GM19099 (cell line): ENCODE results near the gene CHRNG.

Source experiments
- POLR2A ChIP-seq: IDR thresholded peaks from 3 replicates; pipeline ENCODE4 v1.6.1; 2011; ENCODE audit warnings: low read depth; ENCODE audit not compliant: insufficient read length; ENCODE audit errors: extremely low read depth

The CHRNG gene, protein sequence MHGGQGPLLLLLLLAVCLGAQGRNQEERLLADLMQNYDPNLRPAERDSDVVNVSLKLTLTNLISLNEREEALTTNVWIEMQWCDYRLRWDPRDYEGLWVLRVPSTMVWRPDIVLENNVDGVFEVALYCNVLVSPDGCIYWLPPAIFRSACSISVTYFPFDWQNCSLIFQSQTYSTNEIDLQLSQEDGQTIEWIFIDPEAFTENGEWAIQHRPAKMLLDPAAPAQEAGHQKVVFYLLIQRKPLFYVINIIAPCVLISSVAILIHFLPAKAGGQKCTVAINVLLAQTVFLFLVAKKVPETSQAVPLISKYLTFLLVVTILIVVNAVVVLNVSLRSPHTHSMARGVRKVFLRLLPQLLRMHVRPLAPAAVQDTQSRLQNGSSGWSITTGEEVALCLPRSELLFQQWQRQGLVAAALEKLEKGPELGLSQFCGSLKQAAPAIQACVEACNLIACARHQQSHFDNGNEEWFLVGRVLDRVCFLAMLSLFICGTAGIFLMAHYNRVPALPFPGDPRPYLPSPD

DNA sequence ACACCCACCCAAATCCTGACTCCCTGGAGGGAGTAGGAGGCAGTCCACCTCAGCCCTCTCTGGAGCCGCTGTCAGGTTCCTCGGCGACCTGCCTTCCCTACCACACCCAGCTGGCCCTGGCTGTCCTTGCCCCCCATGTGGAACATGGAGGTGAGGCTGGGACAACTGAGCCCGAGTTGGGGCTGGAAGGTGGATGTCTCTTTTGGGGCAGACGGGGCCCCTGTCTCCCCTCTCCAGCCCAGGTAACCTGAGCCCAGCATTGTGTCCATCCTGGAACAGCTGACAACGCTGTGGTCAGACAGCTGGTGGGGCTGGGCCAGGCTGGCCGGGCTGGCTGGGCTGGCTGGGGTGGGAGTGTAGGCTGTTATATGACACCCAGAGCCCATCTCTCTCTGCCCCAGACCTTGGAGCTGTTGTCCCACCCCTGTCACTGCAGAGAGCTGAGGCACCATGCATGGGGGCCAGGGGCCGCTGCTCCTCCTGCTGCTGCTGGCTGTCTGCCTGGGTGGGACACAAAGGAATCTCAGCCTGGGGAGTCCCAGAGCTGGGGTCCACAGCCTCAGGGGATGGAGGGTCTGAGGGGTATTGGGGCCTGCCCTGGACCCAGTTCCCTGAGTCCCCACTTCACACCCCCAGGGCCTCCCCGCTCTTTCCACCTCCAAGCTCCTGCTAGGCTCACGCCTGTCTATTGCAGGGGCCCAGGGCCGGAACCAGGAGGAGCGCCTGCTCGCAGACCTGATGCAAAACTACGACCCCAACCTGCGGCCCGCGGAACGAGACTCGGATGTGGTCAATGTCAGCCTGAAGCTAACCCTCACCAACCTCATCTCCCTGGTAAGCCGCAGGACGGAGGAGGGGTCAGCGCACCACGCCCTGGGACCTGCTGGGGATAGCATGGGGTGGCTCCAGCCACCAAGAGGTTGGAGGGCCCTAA, at the start of gene CHRNG:
TSS of gene CHRNG (plus strand) at position 395 of the 934 bp plus-strand sequence. CDS start at position 451, 56 bp downstream.
- TF ChIP-seq POLR2A: no peak

DNA sequence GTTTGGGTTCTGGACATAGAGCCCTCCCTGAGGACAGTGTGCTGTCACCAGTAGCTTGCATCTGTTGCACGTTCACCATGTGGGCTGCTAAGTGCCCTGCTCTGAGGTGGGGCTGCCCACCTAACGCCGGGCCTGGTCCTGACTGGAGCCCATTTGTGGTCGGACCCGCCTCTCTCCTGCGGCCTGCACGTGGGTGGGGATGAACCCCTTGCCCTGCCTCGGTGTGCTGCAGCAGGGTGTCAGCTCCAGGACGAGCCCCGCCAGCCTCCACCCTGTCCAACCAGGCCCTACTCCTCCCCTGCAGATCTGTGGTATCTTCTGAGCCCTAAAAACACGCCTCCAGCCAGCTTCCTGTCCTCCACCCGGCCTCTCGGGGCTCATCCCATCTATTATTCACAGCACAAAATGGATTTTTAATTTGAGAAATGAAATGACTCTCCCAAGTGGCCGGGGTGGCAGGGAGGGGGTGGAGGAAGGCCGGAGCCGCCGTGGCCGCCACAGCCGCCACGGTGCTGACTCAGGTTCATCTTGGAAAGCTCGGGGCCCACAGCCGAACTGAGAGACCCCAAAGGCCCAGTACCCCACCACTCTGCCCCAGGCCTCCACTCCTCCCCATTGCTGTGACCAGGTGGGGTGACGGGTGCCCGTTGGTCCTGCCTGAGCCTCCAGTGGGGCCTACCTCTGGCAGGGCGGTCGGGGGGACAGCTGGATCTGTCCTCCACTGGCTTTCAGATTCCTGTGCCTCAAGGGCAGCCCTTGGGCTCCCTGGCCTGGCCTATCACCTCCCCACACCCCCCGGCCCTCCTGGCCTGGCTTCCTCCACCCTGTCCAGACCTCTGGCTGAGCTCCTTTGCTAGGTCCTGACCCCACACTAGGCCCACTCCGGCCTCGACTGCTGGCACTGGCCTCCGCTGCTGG, 49.0 kb upstream of the CHRNG start:
- TF ChIP-seq POLR2A: no peak

DNA sequence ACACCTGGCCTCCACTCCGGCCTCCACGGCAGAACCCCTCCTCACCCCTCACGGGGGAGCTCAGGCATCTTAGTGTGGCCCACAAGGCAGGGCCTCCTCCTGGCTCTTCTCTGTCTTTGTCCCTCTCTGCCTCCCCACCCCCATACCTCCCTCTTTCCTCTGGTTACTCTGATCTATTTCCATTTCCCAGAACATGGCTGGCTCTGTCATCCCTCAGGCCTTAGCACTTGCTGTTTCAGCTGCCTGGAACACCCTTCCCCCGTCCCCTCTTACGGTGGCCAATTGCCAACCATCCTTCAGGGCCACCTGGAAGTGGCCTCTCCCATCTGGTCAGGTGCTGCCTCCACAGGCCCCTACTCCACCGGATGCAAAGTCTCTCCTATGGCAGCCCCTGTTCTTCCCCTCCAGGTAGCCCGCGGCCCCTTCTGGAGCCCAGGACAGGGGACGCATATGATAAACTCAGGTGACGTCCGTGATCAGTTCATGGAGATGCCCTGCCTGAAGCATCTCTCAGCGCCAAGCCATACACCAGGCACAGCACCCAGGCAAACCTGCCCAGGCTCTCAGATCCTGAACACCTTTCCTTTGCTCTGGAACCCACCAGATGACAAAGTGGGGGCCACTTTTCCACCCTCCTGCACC, 48.2 kb upstream of the CHRNG start:
- TF ChIP-seq POLR2A: no peak

DNA sequence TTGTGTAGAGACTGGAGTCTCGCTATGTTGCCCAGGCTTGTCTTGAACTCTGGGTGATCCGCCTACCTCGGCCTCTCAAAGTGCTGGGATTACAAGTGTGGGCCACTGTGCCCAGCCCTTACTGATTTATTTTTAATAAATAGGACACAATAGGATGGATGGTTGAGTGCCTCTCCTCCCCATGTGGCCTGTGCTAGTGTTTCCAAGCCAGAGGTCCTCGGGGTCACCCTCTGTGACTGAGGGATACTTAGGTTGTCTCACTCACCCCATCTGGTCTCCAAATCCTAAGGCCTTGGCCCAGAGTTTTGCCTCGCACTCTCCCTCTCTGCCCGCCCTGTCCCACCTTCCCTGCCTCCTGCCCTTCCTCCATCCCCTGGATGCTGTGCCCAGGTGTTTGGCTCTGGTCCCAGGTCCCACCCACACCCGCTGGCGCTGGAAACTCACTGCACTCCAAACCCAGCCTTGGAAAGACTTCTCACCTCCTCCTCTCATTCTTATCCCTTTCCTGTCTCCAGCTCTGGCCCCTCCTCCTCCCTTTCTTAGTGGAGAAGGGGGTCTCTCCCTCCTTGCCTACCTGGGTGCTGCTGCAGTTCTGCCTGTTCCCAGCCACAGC, 47.1 kb upstream of the CHRNG start:
- TF ChIP-seq POLR2A: no peak

DNA sequence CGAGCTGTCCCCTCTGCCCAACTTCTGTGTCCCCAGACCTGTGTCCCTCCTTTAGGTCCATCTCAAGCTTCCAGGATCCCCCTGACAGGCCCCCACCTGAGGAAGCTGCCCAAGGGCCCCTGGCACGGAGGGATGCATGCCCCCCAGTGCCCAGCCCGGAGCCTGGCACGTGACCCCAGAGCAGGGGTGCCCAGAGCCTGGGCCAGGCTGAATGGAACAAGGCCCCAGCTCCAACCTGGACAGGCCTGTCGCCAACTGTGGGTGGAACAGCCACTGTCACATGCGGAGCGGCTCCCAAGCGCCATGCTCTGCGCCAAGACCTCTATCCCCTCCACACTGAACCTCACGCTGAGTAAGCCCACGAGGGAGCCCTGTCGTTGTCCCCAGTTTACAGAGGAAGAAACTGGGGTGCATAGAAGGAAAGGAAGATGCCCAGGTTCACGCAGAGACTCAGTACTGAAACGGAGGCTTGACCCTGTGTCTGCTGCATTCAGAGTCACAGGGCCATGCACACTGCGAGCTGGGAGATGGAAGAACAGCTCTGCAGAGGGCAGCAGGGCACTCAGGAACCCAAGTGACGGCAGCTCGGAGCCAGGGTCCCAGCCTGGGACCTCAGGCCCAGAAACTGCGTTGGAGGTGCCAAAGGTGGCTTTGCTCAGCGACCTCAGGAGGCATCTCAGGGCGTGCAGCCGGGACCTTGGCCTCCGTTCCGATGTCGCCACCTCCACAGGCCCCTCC, 46.4 kb upstream of the CHRNG start:
- TF ChIP-seq POLR2A: no peak

DNA sequence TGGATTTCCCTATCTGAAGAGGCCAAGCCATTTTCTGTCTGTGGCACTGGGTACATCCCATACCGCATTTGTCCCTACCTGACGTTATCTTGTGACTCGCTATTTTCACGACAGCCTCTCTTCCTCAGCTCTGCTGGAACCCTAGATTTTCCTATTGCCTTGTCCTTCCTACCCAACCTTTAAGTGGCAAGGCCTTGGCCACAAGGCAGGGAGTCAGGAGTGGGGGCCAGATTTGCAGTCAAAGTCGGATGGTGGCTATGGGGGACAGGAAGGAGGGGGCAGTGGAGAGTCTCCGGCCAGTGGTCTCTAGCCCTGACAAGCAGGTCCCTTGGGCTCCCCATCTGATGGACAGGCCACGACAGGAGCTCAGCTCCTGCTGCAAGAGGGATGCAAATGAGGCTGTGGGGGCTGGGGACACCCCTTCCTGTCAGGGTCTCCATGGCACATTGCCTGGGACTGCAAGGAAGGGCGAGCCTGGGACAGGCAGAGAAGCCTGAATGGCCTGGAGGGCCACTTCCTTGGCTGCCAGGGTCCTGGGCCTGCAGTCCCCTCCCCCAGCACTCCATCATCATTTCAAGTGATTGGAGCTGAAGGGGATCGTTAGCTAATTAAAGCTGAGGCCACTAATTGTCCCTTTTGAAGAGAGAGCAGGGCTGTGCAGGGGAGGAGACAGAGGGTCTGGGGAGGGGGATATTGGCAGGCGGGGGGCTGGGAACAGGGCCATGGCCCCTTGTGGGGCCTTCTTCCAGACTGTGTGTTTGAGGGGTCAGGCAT, 45.6 kb upstream of the CHRNG start:
- TF ChIP-seq POLR2A: no peak

DNA sequence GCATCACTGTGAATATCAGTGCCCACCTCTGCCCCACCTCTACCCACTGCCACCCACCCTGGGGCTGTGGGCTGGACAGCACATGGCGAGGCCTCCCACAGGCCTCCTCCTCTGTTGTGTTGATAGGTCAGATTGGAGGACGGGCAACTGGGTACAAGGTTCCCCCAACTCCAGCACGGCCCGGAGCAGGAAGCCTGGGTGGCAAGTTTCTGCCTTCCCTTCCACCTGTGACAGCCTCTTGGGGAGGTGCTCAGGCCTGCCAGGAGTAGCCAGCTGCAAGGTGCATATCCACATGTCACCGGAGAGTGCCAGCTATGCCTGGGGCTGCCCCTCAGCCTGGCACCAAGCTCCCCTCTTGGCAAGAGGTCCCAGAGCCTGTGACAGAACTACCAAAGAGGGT, 45.0 kb upstream of the CHRNG start:
- TF ChIP-seq POLR2A: no peak

DNA sequence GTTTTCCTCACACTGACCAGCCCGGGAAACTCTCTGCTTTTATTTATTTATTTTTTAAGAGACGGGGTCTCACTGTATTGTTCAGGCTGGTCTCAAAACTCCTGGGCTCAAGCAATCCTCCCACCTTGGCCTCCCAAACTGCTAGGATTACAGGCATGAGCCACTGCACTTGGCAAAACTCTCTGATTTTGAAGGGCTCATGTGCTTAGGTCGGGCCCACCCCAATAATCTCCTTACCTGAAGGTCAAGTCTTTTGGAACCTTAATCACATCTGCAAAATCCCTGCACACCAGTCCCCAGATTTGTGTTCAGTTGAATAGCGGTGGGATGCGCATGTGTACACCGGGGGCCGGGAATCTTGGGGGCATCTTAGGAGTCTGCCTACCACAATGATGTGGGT, 44.2 kb upstream of the CHRNG start:
- no peak for TF ChIP-seq POLR2A

DNA sequence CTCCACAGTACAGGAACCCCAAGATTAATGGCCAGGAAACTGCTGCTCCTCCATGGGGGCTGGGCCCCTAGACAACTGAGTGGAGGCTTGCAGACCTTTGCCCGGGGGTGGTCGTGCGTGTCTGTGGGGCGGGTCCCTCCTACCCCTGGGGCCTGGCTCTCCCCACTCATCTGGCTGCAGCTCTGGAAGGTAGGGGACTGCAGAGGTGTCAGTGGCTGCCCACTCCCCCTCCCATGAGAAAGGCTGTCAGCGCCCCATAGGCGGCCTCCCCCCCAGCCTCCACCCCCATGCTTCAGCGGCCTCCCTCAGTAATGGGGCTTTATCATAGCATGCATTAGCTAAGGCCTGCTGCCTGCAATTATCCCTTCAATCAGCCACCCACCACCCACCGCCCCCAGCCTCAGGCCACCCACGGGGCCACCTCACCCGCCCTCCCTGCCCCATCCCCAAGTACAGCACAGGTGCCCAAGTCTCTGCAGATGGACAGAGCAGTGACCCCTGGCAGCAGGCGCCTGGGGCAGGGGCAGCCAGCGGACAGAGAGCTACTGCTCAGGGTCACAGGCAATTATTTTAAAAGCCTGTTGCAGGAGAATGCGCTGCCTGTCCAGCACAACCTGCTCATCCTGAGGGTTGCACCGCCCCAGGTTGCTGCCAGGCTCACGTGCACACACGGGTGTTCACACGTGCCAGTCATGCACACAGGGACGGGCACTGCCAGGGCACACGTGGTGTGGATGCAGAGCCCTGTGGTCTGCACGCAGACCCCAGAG, 42.8 kb upstream of the CHRNG start:
- TF ChIP-seq POLR2A: no peak

DNA sequence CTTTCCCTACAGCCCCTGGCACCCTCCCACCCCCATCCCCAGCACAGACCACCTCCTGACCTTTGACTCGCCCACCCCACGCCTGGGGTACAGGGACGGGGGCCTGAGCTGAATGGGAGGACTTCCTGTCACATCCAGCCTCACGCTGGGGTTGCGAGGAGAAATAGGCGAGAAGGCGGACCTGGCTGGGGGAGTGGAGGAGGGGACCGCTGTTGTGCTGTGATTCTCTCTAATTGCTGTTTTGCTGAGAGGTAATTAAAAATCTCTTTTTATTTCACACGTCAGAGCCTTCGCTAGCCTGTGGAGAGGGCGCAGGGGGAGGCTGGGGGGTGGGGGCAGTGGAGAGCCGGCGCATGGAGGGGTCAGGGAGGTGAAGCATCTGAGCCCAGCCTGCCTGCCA, 42.1 kb upstream of the CHRNG start:
- TF ChIP-seq POLR2A: no peak

DNA sequence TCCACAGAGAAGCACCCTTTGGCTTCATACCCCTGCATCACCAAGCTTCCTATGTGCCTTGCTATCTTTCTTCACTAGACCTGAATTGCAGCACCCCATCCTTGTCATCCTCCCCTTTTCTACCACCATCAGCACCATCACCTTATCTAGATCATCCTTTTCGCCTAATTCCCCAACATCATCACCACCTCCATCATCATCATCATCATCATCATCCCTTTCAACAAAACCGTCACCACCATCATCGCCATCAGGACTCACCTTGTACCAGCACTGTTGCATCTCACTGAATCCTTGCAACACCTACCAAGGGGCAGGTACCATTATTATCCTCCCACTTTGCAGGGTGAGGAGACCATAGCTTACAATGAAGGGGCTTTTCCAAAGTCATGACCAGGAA, 41.0 kb upstream of the CHRNG start:
- TF ChIP-seq POLR2A: no peak

DNA sequence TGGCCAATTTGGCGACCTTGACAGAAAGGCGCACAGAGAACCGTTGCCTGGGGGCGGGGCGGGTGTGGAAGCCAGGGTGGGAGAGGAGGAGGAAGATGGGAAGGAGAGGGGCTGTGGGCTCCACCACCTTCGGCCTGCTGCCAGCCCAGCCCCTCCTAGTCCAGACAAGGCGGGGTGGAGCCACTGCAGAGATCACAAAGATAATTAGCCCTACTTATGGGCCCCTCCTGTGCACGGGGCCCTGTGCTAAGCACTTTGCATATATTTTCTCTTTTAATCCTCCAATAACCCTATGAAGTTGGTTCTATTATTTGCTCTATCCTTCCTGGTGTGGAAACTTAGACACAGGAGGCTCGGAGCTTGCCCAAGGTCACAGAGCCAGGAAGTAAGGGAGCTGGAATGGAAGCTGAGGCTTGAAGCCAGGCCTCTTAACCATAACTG, 38.1 kb upstream of the CHRNG start:
- no peak for TF ChIP-seq POLR2A

DNA sequence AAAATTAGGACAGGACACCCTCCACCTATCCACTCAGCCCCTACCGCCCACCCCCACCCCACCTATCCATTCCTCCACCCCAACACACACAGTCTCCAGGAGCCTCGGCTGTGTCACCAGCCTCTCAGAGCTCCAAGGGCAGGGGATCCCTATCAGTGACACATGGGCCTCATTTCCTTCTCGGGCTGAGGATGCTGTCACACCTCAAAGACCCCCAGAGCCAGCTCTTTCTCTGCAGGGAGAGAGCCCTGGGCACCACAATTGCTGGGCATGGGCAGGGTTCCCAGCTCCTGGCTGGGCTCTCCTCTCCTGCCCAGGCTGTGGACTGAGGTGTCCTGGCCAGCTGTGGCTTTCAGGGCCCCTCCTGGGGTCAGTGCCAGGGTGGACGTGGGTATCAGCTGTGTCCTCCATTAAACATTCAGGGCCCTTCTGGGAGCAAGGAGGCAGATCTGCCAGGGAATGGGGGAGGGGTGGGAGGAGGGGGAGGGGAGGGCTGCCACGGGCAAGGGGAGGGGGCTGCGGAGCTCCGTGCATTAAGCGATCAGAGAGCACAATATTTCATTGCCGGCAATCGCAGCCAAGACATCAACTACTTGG, 37.6 kb upstream of the CHRNG start:
- no peak for TF ChIP-seq POLR2A
